ENCODE results near the gene CSF3R.
"Not testable (repeated sequence)": the region's sequence is repeated elsewhere in the genome, so short reads cannot be mapped to it uniquely, and the experiment has no call there.

The CSF3R gene

GRCh38 chr1:36512842-36513241 is 30.1 kb upstream of the CSF3R start:
- no peak for DNase-seq

GRCh38 chr1:36511804-36512798 is 29.4 kb upstream of the CSF3R start:
- no peak for DNase-seq

- DNase-seq: not testable (repeated sequence)
These were observed 28.5 kb upstream of the CSF3R start for GRCh38 chr1:36511220-36511619.

- no peak for DNase-seq
These were observed 27.7 kb upstream of the CSF3R start for GRCh38 chr1:36510418-36510817.

GRCh38 chr1:36508257-36508656 is 25.5 kb upstream of the CSF3R start:
- no peak for DNase-seq

GRCh38 chr1:36506276-36506920 is 23.7 kb upstream of the CSF3R start:
- DNase-seq: no peak

- no peak for DNase-seq
These were observed 21.0 kb upstream of the CSF3R start for GRCh38 chr1:36503733-36504132.

GRCh38 chr1:36503159-36503558 is 20.4 kb upstream of the CSF3R start:
- DNase-seq: no peak

- DNase-seq: no peak
These were observed 19.9 kb upstream of the CSF3R start for GRCh38 chr1:36502616-36503015.

- not testable (repeated sequence) for DNase-seq
These were observed 19.2 kb upstream of the CSF3R start for GRCh38 chr1:36501911-36502310.

- DNase-seq: no peak
These were observed 14.5 kb upstream of the CSF3R start for GRCh38 chr1:36497207-36497606.

- no peak for DNase-seq
These were observed 12.3 kb upstream of the CSF3R start for GRCh38 chr1:36494971-36495370.

- no peak for DNase-seq
These were observed 10.8 kb upstream of the CSF3R start for GRCh38 chr1:36493524-36493923.

- DNase-seq: no peak
These were observed 9.8 kb upstream of the CSF3R start for GRCh38 chr1:36492491-36492890.

GRCh38 chr1:36489258-36490051 is 6.7 kb upstream of the CSF3R start:
- not testable (repeated sequence) for DNase-seq

- DNase-seq: no peak
These were observed 5.2 kb upstream of the CSF3R start for GRCh38 chr1:36487906-36488305.

- not testable (repeated sequence) for DNase-seq
These were observed 4.6 kb upstream of the CSF3R start for GRCh38 chr1:36487336-36487725.

GRCh38 chr1:36486439-36487335 is 4.0 kb upstream of the CSF3R start:
- peak; percentile 64 for DNase-seq

GRCh38 chr1:36486093-36486438 is 3.4 kb upstream of the CSF3R start:
- DNase-seq: no peak

- DNase-seq: no peak
These were observed 1.4 kb upstream of the CSF3R start for GRCh38 chr1:36484099-36484498.

GRCh38 chr1:36481771-36482723 is 666 bp downstream of the CSF3R start:
- no peak for DNase-seq

Data from NCI-H1092 (cell line).